Nephron (organoid): ENCODE measurements around the gene ENPP3.

ENCODE experiments used
- H3K27ac Mint-ChIP-seq, 3 experiments: 2 replicates each; pipeline ENCODE4 v1.8.0; 2020; ENCODE audit warnings: mixed read lengths in 3 of 3, mild to moderate bottlenecking in 2 of 3, moderate library complexity in 1 of 3
- H3K27me3 Mint-ChIP-seq: 2 replicates; pipeline ENCODE4 v1.8.0; 2021; ENCODE audit warnings: low read depth, mild to moderate bottlenecking, moderate library complexity, mixed read lengths
- H3K36me3 Mint-ChIP-seq: 2 replicates; pipeline ENCODE4 v1.8.0; 2020; ENCODE audit warnings: low read depth, mixed read lengths
- H3K4me1 Mint-ChIP-seq: 2 replicates; pipeline ENCODE4 v1.8.0; 2020; ENCODE audit warnings: mixed read lengths
- H3K4me3 Mint-ChIP-seq, 3 experiments: 2 replicates each; pipeline ENCODE4 v1.8.0; 2020; ENCODE audit warnings: mild to moderate bottlenecking in 3 of 3, mixed read lengths in 3 of 3, moderate library complexity in 2 of 3
- H3K9me3 Mint-ChIP-seq: 2 replicates; pipeline ENCODE4 v1.8.0; 2020; ENCODE audit warnings: mixed read lengths
- CTCF ChIP-seq, 3 experiments: fragments of 200-600 bp; sonication (generic); IDR thresholded peaks; one replicate each; pipeline ENCODE4 v1.5.0; 2021; ENCODE audit warnings: antibody characterized with exemption in 3 of 3; ENCODE audit not compliant: unreplicated experiment in 3 of 3

Gene ENPP3

GRCh38 chr6:131600716-131601115 lies 36.4 kb upstream of the ENPP3 start:
- Mint-ChIP-seq H3K27me3 (no peaks in the 10 kb centered on the region), H3K27ac (no peak overlapping the region), H3K36me3 (peaks cover 63% of the 10 kb centered on the region), H3K4me1 (no peaks in the 10 kb centered on the region), H3K4me3 (no peak overlapping the region), H3K9me3 (no peaks in the 10 kb centered on the region)
- no peak for TF ChIP-seq CTCF (IDR thresholded peaks at IDR 0.05; ENCODE audit: unreplicated experiment in 3 of 3)

GRCh38 chr6:131602781-131603312 lies 34.3 kb upstream of the ENPP3 start:
- no peak overlapping the region for H3K4me3 Mint-ChIP-seq
- H3K9me3 Mint-ChIP-seq, result no peaks in the 10 kb centered on the region
- no peak for TF ChIP-seq CTCF (IDR thresholded peaks at IDR 0.05; ENCODE audit: unreplicated experiment in 3 of 3)
- no peaks in the 10 kb centered on the region for H3K4me1 Mint-ChIP-seq
- H3K27me3 Mint-ChIP-seq, result no peaks in the 10 kb centered on the region
- no peak overlapping the region for H3K27ac Mint-ChIP-seq
- peaks cover 62% of the 10 kb centered on the region for H3K36me3 Mint-ChIP-seq

- Mint-ChIP-seq H3K27ac (no peak overlapping the region), H3K27me3 (no peaks in the 10 kb centered on the region), H3K36me3 (peaks cover 34% of the 10 kb centered on the region), H3K4me3 (no peak overlapping the region), H3K4me1 (no peaks in the 10 kb centered on the region), H3K9me3 (no peaks in the 10 kb centered on the region)
- no peak for TF ChIP-seq CTCF (IDR thresholded peaks at IDR 0.05; ENCODE audit: unreplicated experiment in 3 of 3)
These were observed 23.7 kb upstream of the ENPP3 start for GRCh38 chr6:131613296-131613925.

GRCh38 chr6:131615275-131615674 lies 21.8 kb upstream of the ENPP3 start:
- TF ChIP-seq CTCF (IDR thresholded peaks at IDR 0.05; ENCODE audit: unreplicated experiment in 3 of 3), result no peak
- peaks cover 43% of the 10 kb centered on the region for H3K36me3 Mint-ChIP-seq
- H3K27ac Mint-ChIP-seq, result no peak overlapping the region
- no peaks in the 10 kb centered on the region for H3K27me3 Mint-ChIP-seq
- H3K4me1 Mint-ChIP-seq, result no peaks in the 10 kb centered on the region
- no peaks in the 10 kb centered on the region for H3K9me3 Mint-ChIP-seq
- no peak overlapping the region for H3K4me3 Mint-ChIP-seq

- peaks cover 19% of the 10 kb centered on the region for H3K4me1 Mint-ChIP-seq
- peak within 1 kb of the TSS; percentile 86 to 95 (median 94) for H3K27ac Mint-ChIP-seq
- peaks cover 15% of the 10 kb centered on the region for H3K36me3 Mint-ChIP-seq
- H3K9me3 Mint-ChIP-seq, result no peaks in the 10 kb centered on the region
- peak within 1 kb of the TSS; percentile 97 to 99 (median 99) for H3K4me3 Mint-ChIP-seq
- no peaks in the 10 kb centered on the region for H3K27me3 Mint-ChIP-seq
- TF ChIP-seq CTCF (IDR thresholded peaks at IDR 0.05; ENCODE audit: unreplicated experiment in 3 of 3), result peak; percentile 87 to 99 (median 91)
These were observed 9.1 kb upstream of the ENPP3 start, which contains the start of gene MED23 for GRCh38 chr6:131627724-131628682. MED23 (minus strand) TSS chr6:131628242; CDS start chr6:131628049, 193 bp downstream.
